GM23248 (cell line): ENCODE measurements around the gene UAP1L1.

Source experiments
- EZH2 ChIP-seq: fragments of 200-600 bp; sonication (generic); IDR thresholded peaks from 2 replicates; pipeline ENCODE4 v1.6.1; 2018; ENCODE audit warnings: antibody characterized with exemption, mild to moderate bottlenecking; ENCODE audit not compliant: insufficient read depth, poor library complexity, severe bottlenecking
- EZH2phosphoT487 ChIP-seq: fragments of 200-600 bp; sonication (generic); IDR thresholded peaks from 2 replicates; pipeline ENCODE4 v1.6.1; 2018; ENCODE audit warnings: antibody characterized with exemption, moderate library complexity, mild to moderate bottlenecking, low read depth; ENCODE audit not compliant: insufficient read depth

GRCh38 chr9:137053944-137054931 lies 23.1 kb upstream of the UAP1L1 start, which contains the start of gene ENTPD2:
- TF ChIP-seq EZH2 (no peak), EZH2phosphoT487 (no peak)
